CD4-positive, alpha-beta T cell (primary cell): ENCODE measurements around the gene FCHO2. TPM values are rescaled to one million over a fixed set of nuclear protein-coding genes. Genes with fewer than 3 reads are reported as not detected.

ENCODE experiments used
- ATAC-seq: fragments of 200-7000 bp; cut with Tn5 transposase; one replicate; pipeline ENCODE4 v1.10.0; 2022; ENCODE audit warnings: mild to moderate bottlenecking; ENCODE audit not compliant: poor library complexity
- CTCF ChIA-PET: fragments of 350-600 bp; sonication (Branson Sonifier 250); formaldehyde crosslinking; loops from one replicate; lab custom pipeline; 2021; ENCODE audit warnings: antibody characterized with exemption, inconsistent platforms; lab: Charles Lee
- POLR2A ChIA-PET: fragments of 350-600 bp; sonication (Branson Sonifier 250); formaldehyde crosslinking; loops from one replicate; lab custom pipeline; 2021; ENCODE audit warnings: antibody characterized with exemption, inconsistent platforms; lab: Charles Lee
- DNase-seq, 14 experiments: peaks; one replicate each; pipeline ENCODE4 v3.0.0-alpha.2; 2013 to 2020; ENCODE audit warnings: mixed read lengths in 2 of 14
- H3K27ac ChIP-seq, 2 donors: one replicate each; pipeline versions ENCODE4 v1.5.1 to v1.7.0; 2013; ENCODE audit warnings: low read length in 2 of 2, low read depth in 1 of 2, mild to moderate bottlenecking in 1 of 2
- H3K27me3 ChIP-seq, 2 experiments: 1 replicate in 1 of 2; 2 replicates in 1 of 2; pipeline versions ENCODE4 v1.6.1 to v1.7.0; 2013; ENCODE audit warnings: low read length in 2 of 2, control low read depth in 1 of 2, mild to moderate bottlenecking in 1 of 2, moderate library complexity in 1 of 2; ENCODE audit not compliant: insufficient read depth in 2 of 2, control insufficient read depth in 1 of 2
- H3K36me3 ChIP-seq: one replicate; pipeline ENCODE4 v1.6.1; 2013; ENCODE audit warnings: low read length, control low read depth; ENCODE audit not compliant: insufficient read depth
- H3K4me1 ChIP-seq: one replicate; pipeline ENCODE4 v1.6.1; 2013; ENCODE audit warnings: low read length, control low read depth; ENCODE audit not compliant: insufficient read depth
- H3K4me3 ChIP-seq: one replicate; pipeline ENCODE4 v1.5.1; 2013; ENCODE audit warnings: mild to moderate bottlenecking, low read length, moderate library complexity
- H3K9me3 ChIP-seq, 2 experiments: 1 replicate in 1 of 2; 2 replicates in 1 of 2; pipeline versions ENCODE4 v1.6.1 to v1.7.0; 2013; ENCODE audit warnings: low read length in 2 of 2, mild to moderate bottlenecking in 2 of 2, control low read depth in 1 of 2, moderate library complexity in 1 of 2; ENCODE audit not compliant: control insufficient read depth in 1 of 2, insufficient read depth in 1 of 2
- H3K27ac Mint-ChIP-seq: one replicate; pipeline ENCODE4 v1.8.0; 2020; ENCODE audit warnings: mixed read lengths
- H3K27me3 Mint-ChIP-seq: one replicate; pipeline ENCODE4 v1.8.0; 2021; ENCODE audit warnings: mixed read lengths
- H3K36me3 Mint-ChIP-seq: one replicate; pipeline ENCODE4 v1.8.0; 2021; ENCODE audit warnings: low read depth, mixed read lengths
- H3K4me1 Mint-ChIP-seq: one replicate; pipeline ENCODE4 v1.8.0; 2021; ENCODE audit warnings: low read depth, mixed read lengths
- H3K4me3 Mint-ChIP-seq: one replicate; pipeline ENCODE4 v1.8.0; 2020; ENCODE audit warnings: mild to moderate bottlenecking, mixed read lengths
- H3K9me3 Mint-ChIP-seq: one replicate; pipeline ENCODE4 v1.8.0; 2020; ENCODE audit warnings: mixed read lengths
- intact Hi-C, 2 experiments: fragments of 100-400 bp; cut with DNase I in 1 of 2; cut with micrococcal nuclease in 1 of 2; formaldehyde crosslinking; loops; one replicate each; pipeline versions ENCODE4 v1.15.1 to v1.9.0; 2023 to 2025; cut with DNase I, micrococcal nuclease
- total RNA-seq, 174 experiments: library from RNA in 2 of 174; stranded (reverse) in 2 of 174; gene quantifications; one replicate each; pipeline ENCODE4 v1.2.3 and lab custom pipeline; 2021 to 2026
- TF ChIP-seq, protein P1 (sequence below): fragments of 200-600 bp; IDR thresholded peaks from one replicate; pipeline ENCODE4 v1.8.0; 2022; ENCODE audit warnings: antibody characterized with exemption, mild to moderate bottlenecking

FCHO2 gene
- total RNA-seq, 2 experiments from 2014 or later, result 2.0 to 2.6 TPM

DNA sequence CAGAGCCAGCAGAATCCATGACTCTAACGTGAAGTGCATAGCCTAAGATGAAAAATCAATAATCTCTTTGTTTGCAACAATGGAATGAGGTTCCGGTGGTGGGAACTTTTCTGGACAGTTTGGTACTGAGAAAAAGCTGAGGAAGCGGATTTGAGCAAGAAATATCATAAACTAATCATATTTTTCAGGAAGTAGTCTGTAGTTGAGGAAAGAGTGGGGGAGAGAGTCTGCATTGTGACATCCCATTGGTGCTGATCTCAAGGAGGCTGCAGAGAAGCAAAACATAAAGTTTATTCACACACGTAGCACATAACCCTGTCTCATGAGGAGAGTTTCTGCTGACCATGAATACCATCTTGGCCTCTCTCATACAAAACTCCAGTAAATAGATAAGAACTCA lies 15.8 kb upstream of the FCHO2 start:
- Histone ChIP-seq H3K9me3 (peaks cover 0 to 4% of the 10 kb centered on the region in 2 experiments), H3K4me3 (no peak overlapping the region), H3K27me3 (peaks cover 0 to 3% of the 10 kb centered on the region in 2 experiments), H3K27ac (no peak overlapping the region), H3K4me1 (no peaks in the 10 kb centered on the region), H3K36me3 (no peaks in the 10 kb centered on the region)
- TF ChIP-seq, protein P1, sequence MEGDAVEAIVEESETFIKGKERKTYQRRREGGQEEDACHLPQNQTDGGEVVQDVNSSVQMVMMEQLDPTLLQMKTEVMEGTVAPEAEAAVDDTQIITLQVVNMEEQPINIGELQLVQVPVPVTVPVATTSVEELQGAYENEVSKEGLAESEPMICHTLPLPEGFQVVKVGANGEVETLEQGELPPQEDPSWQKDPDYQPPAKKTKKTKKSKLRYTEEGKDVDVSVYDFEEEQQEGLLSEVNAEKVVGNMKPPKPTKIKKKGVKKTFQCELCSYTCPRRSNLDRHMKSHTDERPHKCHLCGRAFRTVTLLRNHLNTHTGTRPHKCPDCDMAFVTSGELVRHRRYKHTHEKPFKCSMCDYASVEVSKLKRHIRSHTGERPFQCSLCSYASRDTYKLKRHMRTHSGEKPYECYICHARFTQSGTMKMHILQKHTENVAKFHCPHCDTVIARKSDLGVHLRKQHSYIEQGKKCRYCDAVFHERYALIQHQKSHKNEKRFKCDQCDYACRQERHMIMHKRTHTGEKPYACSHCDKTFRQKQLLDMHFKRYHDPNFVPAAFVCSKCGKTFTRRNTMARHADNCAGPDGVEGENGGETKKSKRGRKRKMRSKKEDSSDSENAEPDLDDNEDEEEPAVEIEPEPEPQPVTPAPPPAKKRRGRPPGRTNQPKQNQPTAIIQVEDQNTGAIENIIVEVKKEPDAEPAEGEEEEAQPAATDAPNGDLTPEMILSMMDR, result no peak
- Mint-ChIP-seq H3K27me3 (peaks cover 25% of the 10 kb centered on the region), H3K4me1 (no peaks in the 10 kb centered on the region), H3K36me3 (no peaks in the 10 kb centered on the region), H3K27ac (no peak overlapping the region), H3K9me3 (no peaks in the 10 kb centered on the region), H3K4me3 (no peak overlapping the region)
- intact Hi-C loops, result no loop called here
- POLR2A ChIA-PET, result no interaction called here
- ATAC-seq (no peak), DNase-seq (no peak)
- CTCF ChIA-PET, result no interaction called here

DNA sequence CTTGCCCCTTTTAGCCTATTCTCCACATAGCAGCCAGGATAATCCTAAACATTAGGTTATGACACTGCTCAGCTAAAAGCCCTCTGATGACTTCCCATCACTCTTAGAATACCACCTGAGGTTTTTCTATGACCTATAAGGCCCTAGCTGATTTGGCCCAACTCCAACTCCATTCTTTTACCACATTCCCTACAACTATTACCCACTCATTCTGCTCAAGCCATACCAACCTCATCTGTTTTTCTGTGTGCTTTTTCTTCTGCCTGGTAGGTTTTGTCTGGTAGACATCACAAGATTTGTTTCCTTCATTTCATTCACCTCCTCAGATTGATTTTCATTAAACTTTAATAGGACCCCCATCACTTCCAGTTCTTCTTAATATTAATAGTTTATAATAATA lies 12.5 kb upstream of the FCHO2 start:
- no peak overlapping the region for H3K4me3 ChIP-seq
- H3K4me1 ChIP-seq, result no peaks in the 10 kb centered on the region
- TF ChIP-seq, protein P1, result no peak
- no peak overlapping the region for H3K27ac Mint-ChIP-seq
- ATAC-seq (no peak), DNase-seq (no peak)
- no peak overlapping the region for H3K4me3 Mint-ChIP-seq
- H3K4me1 Mint-ChIP-seq, result no peaks in the 10 kb centered on the region
- no peaks in the 10 kb centered on the region for H3K9me3 ChIP-seq
- peaks cover 24% of the 10 kb centered on the region for H3K27me3 Mint-ChIP-seq
- H3K36me3 Mint-ChIP-seq, result no peaks in the 10 kb centered on the region
- ChIA-PET POLR2A (no interaction called here), CTCF (interaction anchor here (1.5 kb wide), 1 partner anchor 13 kb away, joined by 3 read pairs; no protein-coding TSS in a partner anchor)
- H3K27ac ChIP-seq, result no peak overlapping the region
- intact Hi-C loops, result no loop called here
- H3K9me3 Mint-ChIP-seq, result no peaks in the 10 kb centered on the region
- H3K27me3 ChIP-seq, result peaks cover 0 to 3% of the 10 kb centered on the region in 2 experiments
- H3K36me3 ChIP-seq, result no peaks in the 10 kb centered on the region

DNA sequence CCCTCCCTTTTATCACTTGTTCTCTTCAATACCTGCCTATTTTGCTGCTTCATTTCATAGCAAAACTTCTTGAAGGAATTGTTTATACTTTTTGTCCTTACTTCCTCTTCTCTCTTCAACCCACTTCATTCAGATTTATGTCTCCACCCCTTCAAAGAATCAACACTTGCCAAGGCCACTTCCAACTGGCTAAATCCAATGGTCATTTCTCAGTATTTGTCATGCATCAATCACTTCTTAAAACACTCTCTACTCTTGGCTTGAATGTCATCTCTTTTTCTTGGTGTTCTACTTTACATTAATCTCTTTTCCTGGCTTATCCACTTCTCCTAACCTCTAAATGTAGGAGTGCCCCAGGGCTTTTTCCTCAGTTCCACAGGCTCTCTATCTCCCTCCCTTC lies 8.3 kb upstream of the FCHO2 start:
- Histone ChIP-seq H3K4me3 (no peak overlapping the region), H3K27ac (no peak overlapping the region), H3K9me3 (no peaks in the 10 kb centered on the region), H3K4me1 (no peaks in the 10 kb centered on the region), H3K27me3 (no peaks in the 10 kb centered on the region), H3K36me3 (no peaks in the 10 kb centered on the region)
- ChIA-PET POLR2A (no interaction called here), CTCF (no interaction called here)
- no peak overlapping the region for H3K4me3 Mint-ChIP-seq
- DNase-seq, result no peak
- no peak overlapping the region for H3K27ac Mint-ChIP-seq
- H3K27me3 Mint-ChIP-seq, result peaks cover 35% of the 10 kb centered on the region
- no peaks in the 10 kb centered on the region for H3K9me3 Mint-ChIP-seq
- H3K4me1 Mint-ChIP-seq, result no peaks in the 10 kb centered on the region
- ATAC-seq, result no peak
- intact Hi-C loops, result no loop called here
- H3K36me3 Mint-ChIP-seq, result no peaks in the 10 kb centered on the region
- TF ChIP-seq, protein P1, result no peak
